Bone marrow (tissue), 2 donors: ENCODE measurements around the gene SMIM38.

ENCODE experiments used
- DNase-seq, 2 donors: peaks; one replicate each; lab custom pipeline; 2025; lab: John Stamatoyannopoulos, UW

Gene SMIM38

DNA sequence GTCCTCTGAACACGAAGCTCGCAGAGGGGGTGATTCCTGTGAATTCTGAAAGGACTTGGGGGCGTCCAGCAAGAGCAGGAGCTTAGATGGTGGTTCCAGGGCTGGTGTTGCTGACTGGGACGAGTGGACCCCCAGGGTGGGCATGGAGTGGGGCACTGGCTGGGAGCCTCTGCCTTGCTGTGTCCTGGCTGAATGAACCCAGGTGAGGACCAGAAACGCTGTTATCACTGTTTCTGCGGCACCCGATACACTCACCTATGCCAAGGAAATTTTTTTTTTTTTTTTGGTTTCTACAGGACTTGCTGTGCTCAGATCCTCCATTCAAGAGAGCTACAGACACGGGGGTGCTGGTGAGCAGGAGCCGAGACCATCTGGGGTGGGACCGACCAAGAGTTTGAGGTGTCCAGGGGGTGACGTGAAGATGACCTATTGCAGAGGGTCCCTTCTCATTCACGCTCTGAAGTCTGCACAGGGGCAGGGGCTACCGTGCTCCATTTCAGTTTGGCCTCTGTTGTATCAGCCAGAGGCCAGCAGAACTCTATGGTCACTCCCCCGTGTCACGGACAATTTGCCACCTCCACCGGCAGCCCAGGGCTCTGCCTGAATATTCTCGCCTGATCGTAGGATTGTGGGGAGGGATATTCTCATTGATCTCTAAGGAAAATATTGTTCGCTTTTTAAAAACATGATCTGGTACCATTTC, 3.6 kb downstream of the SMIM38 start:
- DNase-seq, result no peak

DNA sequence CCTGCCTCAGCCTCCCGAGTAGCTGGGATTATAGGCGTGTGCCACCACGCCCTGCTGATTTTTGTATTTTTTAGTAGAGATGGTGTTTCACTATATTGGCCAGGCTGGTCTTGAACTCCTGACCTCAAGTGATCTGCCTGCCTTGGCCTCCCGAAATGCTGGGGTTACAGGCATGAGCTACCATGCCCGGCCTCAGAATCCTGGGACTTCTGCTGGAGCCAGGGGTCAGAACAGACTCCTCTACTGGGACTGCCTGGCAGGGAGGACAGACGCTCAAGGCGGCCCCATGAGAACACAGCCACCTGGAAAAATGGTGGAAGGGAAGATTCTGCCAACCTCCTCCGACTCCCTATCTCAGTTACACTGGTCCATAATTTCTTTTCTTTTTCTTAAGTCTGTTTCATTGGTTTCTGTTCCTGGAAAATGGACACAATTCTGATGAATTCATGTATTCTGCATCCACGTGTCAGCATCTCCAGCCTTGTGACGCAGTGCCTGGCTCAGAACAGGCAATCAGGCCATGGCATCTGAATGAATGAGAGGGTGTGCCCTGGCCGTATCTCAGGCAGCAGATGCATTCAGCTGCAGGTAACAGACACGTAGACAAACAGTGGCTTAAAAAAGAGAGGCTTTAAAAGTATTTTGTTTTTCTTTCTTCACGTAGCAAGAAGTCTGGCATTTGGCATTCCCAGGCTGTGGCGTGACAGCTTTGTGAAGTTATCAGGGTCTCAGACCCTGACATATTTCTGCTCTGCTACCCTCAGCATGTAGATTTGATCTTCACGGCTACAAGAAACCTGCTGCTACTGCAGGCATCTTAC, 4.8 kb downstream of the SMIM38 start:
- no peak for DNase-seq

DNA sequence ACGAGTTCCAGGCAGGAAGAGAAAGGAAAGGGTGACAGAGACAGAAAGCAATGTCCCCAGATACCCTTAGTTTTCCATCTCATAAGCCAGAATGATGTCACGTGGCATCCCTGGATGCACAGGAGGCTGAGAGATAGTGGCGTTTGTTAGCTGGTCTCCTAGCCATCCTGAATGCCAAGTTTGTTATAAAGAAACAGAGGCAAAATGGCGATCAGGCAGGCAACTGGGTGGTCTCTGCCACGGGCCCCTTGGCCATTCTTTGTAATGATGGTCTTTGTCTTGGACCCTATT, 5.3 kb downstream of the SMIM38 start:
- no peak for DNase-seq

DNA sequence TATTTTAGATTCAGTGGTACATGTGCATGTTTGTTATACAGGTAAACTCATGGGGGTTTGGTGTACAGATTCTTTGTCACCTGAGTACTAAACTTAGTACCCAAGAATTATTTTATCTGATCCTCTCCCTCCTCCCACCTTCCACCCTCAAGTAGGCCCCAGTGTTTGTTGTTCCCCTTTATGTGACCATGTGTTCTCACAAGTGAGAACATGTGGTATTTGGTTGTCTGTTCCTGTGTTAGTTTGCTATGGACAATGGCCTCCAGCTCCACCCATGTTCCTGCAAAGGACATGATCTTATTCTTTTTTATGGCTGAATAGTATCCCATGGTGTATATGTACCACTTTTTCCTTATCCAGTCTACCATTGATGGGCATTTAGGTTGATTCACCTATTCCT, 6.8 kb downstream of the SMIM38 start:
- DNase-seq, result no peak

DNA sequence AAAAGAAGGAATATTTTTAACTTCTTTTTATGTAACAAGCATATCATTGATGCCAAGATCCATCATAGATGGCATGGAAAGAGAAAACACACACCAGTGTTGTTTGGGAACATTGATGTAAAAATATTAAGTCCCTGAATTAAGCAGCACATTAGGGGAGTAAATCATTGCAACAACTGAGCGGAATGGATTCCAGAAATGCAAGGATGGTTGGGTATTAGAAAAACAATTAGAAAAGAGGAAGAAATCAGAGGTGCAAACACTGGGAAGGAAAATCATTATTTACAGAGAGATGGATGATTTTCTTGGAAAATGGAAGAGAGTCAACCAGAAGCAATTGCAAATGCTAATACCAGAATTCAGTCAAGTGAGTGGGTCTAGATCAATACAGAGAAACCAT, 8.1 kb downstream of the SMIM38 start:
- DNase-seq, result no peak

DNA sequence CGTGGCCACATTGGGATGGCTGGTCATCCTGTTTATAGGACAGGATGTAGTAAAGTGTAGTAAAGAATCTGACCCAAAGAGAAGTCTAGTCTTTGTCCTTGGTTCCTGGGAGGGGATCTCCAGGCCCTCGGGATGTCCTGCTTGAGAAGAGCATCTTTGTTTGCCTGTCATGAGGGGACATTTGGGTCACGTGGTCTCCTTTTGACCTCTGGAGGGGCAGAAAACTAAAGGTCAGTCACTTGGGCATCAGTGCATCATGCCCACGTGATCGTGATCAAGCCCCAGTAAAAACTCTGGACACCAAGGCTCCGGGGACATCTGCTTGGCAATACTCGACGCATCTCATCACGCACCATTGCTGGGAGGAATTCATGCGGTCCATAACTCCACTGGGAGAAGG, 9.1 kb downstream of the SMIM38 start:
- DNase-seq, result no peak

DNA sequence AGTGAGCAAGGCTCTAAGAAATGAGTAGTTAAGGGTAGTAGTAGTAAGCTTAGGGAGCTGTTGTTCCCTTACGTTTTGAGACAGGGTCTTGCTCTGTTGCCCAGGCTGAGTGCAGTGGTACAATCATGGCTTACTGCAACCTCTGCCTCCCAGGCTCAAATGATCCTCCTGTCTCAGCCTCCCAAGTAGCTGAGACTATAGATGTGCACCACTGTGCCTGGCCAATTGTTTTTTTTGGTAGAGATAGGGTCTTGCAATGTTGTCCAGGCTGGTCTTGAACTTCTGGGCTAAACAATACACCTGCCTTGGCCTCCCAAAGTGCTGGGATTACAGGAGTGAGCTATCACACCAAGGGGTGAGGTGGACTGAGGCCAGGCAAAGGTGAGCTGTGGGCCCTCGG, 10.0 kb downstream of the SMIM38 start:
- no peak for DNase-seq

DNA sequence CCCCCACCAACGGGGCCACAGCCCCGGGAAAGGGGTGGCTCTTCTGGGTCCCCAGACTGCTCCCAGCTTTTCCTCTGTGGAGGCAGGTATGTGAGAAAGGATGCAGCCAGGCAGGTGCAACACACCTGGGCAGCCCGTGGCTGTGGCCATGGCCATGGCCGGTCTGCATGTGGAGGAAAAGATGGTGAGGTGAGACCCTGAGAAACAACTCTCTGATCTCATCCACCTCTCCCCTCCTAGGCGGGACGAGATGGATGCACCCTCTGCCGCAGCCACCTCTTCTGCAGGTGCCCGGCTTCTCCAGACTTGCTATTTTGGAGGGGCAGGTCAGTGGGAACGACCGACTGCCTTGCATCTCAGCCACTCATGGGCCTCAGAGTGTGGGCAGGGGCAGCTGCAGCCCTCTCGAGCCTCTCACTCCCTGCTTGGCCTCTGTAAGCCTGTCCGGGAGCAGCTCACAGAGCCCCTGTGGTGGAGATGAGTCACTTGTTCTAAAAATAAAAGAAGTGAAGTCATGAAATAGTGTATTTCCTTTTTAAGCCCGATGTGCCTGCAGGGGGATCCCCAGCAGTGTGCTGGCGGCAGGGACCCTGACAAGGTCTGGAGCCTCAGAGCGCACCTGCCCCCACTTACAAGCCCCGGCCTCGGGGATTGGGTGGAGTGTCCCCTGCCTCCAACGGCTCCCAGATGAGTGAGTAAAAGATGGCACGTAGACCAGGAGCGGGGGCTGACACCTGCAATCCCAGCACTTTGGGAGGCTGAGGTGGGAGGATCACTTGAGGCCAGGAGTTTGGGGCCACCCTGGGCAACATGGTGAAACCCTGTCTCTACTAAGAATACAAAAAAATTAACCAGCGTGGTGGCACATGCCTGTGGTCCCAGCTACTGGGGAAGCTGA, 10.7 kb downstream of the SMIM38 start:
- DNase-seq, result peak in 1 of 2 donors; percentile 74

DNA sequence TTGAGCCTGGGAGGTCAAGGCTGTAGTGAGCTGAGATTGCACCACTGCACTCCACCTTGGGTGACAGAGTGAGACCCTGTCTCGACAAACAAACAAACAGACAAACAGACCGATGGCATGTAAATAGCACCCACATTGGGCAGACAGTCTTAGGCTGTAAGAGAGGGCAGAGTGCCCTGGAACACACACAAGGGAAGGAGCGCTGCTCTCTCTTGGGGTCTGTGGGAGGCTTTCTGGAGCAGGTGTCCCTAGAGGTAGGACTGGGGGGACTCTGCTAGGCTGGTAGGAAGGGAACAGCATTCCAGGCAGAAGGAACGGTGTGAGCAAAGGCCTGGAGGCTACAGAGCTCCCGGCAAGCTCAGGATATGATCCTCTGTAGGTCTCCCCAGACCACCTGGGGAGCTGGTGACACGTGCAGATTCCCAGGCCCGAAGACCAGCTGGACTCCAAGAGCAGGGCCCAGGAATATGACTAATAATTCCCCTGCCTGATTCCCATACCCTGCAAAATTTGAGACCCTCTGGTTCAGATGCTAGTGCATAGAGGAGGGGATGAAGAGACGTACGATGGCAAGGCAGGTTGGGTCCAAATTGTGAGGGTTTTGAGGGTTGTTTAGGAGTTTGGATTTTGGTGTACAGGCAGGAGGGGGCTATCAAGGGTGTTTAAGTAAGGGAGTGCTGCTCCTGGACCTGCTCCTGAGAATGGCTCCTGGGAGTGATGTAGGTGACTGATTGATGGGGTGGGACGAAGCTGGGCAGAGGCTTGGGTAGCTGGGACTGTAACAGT, 11.6 kb downstream of the SMIM38 start:
- DNase-seq, result no peak

DNA sequence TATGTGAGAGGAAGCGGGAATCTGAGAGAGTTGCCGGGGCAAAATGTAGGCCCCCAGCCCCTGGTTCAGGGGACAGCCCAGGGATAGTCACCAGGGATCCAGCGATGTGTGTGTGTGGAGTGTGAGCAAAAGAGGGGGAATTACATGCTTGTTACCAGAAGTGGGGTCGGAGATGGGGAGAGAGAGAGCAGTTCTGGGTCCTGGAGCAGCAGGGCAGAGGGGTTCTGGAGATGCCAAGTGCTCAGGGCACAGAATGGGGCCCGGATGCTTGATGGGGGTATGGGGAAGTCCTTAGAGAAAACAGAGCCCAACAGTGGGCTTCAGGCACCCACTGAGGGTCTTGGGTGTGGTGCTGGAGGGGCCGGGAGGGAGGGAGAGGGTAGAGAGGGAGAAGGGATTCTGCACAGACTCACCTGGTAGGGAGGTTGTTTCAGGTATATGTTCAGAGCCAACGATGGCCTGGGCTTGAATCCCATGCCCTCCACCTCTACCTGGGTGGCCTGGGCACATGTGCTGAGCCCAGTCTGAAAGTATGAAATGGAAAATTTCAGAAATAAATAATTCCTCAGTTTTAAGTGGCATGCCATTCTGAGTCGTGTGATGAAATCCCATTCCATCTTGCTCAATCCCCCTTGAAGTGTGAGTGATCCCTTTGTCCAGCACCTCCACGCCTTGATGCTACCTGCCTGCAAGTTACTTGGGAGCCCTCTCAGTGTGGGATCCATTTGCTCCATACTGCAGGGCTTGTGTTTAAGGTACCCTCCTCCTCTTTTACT, 12.4 kb downstream of the SMIM38 start:
- DNase-seq, result no peak

DNA sequence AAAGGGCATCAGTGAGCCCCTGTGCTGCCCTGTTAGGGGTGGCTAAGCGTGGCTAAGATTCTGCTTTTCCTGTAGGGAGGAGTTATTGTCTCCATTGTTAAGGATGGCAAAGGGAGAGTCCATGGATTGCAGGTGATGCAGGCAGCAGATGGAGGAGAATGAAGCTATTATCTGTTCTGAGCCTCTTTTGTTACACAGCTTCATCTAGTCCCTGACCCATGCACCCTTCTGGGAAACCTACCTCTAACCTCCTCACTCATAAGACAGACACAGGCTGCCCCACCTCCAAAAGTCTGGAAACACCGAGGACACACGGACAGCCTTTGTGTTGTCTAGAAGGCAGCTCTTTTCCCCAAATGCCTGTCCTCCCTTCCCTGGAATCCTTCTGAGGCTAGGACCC, 13.7 kb downstream of the SMIM38 start:
- no peak for DNase-seq

DNA sequence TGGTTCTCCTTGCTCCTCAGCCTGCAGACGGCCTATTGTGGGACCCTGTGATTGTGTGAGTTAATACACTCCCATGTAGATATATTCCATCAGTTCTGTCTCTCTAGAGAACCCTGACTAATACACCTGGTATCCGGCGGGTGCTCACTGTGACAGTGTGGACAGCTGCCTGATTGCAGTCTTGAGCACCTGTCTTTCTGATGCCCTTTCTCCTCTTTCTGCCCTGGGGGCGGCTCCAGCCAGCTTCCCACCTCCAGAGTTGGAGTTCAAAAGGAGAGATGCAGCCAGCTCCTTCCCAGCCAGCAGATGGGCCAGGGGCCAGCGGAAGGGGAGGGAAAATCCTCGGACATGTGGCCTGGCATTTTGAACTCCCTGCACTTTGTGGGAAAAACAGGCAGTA, 15.0 kb downstream of the SMIM38 start:
- DNase-seq, result no peak

DNA sequence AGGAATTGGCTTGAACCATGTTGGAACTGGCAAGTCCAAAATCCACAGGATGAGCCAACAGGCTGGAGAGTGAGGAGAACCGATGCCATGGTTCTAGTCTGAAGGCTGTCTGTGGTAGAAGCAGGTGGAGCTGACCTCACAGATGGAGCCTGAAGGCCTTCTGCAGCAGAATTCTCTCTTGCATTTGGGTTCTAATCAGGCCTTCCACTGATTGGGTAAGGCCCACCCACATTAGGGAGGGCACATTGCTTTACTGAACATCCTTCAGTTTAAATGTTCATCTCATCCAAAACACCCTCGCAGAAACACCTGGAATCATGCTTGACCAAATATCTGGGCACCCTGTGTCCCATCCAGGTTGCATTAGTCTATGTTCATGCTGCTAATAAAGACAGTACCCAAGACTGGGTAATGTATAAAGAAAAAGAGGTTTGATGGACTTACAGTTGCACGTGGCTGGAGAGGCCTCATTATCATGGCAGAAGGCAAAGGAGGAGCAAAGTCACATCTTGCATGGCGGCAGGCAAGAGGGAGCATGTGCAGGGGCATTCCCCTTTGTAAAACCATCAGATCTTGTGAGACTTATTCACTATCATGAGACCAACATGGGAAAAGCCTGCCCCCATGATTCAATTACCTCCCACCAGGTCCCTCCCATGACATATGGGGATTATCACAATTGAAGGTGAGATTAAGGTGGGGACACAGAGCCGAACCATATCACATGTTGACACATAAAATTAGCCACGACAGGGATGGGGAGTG, 15.9 kb downstream of the SMIM38 start:
- no peak for DNase-seq

DNA sequence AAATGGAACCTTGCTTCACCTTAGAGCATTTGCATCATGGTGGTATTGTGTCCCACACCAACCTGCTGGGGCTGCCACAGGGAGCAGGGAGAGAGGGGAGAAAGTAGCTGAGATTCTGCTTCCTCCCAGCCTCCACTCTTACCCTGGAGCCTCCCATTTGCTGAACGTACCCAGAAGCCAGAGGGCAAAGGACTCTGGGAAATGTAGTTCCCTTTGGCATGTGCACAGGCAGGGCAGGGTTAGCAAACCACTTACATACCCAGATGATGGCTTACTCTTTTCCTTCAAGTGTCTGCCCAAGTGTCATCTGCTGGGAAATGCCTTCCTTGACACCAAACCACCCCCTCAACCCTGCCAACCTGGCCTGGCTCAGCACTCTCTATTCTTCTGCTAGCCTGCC, 16.9 kb downstream of the SMIM38 start:
- no peak for DNase-seq

DNA sequence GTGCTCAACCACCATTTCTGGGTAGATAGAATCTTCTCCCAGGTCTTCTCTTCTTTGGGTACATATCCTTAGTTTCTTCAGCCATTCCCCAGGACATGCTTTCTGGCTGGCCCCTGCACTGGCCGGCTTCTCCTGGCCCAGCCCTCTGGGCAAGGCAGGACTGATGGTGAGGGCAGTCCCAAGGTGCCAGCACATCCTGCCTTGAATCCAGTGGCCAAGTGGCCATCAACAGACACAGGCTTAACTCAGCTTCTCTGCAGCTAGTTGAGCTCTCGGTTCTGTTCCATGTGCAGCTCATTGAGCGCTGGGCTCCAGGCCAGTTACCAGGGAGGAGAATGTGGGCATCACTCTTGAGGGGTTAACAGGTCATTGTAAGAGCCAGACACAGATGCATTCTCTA, 17.6 kb downstream of the SMIM38 start:
- DNase-seq, result no peak

DNA sequence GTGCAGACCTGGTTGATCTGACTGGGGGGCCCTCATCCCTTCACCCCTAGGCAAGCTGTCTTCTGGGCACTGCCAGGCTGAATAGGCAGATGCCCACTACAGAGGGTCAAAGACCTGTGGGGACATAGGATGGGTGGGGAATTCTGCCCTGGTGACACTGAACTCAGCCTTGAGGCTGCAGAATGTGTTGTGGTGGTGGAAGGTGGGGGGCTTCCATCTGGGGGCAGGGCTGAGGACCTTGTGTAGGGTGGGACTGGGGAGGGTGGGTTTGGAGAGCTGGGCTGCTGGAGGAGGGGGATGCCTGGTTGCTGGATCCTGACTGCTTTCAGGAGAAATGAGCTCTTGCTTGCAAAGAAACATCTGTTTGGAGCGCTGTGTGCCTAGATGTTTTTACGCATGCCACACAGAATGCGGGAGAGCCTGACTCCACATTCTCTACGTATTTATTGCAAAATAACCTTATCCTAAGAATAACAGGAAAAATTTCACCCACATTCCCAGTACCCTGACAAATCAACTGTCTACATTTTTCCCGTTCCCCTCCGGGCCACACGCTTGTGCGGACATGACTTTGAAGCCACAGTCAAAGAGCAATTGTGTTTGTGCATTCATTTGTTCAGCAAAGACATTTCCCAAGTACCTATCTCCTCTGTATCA, 18.3 kb downstream of the SMIM38 start:
- no peak for DNase-seq

DNA sequence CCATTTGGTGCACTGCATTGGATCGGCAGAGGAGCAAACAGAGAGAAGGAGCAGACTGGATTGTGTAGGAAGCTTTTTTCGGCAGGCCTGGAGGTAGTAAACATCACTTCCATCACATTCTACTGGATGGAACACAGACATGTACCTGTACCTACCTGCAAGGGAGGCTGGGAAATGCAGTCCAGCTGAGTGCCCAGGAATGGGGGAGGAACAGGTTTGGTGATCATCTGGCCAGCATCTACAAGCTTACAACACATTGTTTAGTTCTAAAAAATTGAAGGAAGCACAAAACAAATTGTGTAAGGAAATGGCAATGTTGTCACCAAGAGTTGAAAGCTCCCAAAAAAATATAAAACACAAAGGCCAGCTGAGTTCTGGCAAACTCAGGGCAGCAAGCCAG, 19.1 kb downstream of the SMIM38 start:
- DNase-seq, result no peak

DNA sequence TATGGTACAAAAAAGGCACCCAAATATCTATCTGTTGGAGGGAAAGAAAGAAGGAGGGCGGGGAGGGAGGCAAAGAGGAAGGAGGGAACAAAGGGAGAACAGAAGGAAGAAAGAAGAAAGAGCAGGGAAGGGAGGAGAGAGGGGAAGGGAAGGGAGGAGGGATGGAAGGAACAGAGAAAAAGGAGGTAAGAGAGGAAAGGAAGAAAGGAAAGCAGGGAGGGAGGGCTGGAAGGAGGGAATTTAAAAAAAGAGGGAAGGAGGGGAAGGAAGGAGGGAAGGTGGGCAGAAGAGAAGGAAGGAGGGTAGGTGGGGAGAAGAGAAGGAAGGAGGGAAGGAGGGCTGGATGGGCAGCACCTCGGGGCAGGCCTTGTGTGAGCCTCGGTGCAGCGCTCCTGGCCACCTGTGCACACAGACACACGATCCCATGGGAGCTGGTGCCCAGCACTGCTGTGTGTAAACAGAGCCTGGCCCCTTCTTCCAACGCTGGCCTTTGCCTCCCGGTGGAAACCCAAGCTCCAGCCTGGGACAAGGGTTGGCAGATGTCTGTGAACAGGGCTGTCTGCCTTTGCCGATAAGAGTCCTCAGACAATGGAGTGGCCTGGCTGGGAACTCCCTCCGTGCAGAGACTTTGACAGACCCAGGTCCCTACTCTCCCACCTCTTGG, 23.2 kb downstream of the SMIM38 start:
- DNase-seq, result no peak

DNA sequence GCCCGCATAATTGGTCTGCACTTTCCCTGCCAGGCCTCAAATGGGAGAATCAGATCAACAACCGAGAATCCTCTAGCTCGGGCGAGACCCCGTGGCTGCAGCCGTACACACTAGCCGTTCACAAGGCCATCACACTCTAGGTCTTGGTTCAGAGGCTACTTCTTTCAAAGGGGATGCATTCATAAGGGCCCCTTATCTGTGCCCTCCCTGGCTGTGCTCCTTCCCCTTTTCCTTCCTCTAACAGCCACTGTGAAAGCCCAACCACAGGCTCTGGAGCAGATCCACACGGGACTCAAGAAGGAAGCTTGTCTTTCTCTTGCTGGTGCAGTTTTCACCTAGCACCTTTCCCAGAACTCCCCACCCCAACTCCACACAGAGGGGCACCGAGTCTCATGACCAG, 24.5 kb downstream of the SMIM38 start:
- DNase-seq, result no peak
